ENCODE measurements around the gene TNS3.

TNS3 gene

DNA sequence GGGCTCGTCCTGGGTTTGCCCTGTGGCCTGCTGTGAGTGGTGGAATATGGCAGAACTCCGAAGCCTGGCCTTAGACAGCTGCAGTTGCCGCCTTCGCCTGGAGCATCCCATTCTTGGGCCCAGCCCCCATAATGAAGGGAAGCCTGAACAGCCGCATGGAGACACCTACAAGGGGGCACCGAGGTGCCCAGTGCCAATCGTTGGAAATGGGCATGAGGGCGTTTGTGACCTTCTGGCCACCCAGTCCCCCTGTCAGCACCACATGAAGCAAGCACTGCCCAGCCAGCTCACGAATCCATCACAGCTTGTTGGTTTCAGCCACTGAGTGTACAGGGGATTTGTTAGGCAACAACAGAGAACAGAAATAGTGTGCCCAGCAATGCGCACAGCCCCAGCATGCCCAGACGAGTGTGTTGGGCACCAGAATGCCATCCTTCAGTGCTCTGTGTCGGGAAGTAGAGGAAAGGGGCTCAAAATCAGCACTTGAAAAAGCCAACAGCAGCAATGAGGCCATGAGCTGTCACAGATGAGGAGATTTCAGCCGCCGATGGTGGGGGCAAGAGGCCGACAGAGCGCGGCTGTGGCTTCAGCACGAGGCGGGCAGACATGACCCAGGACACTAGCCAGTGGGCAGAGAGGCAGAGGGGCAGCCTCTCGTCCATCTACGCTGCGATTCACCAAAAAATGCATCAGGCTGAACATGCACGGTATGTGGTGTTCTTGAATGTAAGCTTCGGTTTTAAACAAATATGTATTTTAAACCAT, 91.2 kb downstream of the TNS3 start:
- DNase-seq (ENCODE audit: low read depth) = no peak
- TF ChIP-seq MAX (IDR thresholded peaks at IDR 0.05; ENCODE audit: low read depth, low read length) (no peak), POLR2A (IDR thresholded peaks at IDR 0.05; ENCODE audit: extremely low read depth, insufficient read length) (no peak), MYC (IDR thresholded peaks at IDR 0.05; ENCODE audit: low read depth, low read length) (no peak), CTCF (IDR thresholded peaks at IDR 0.05; ENCODE audit: low read depth, low read length) (no peak)
- H3K4me3 ChIP-seq (ENCODE audit: low read depth, low read length) = no peak overlapping the region

DNA sequence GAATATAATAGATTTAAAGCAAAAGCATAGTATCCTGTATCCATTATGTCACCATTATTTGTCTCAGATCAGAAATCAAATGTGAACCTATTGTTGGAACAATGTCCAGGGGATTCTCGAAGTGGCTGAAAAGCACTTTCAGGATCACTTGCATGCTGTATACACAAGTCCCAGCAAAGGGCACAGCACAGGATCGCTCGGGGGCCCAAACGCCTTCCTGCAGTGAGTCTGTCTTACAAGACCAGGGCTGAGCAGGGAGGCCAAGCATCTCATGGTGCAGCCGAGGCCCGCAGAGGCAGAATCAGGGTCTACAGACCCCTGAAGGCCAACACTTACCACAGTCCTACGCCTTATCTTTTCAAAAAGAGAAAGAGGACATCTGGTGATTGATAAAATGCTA, 92.3 kb downstream of the TNS3 start:
- TF ChIP-seq MAX (IDR thresholded peaks at IDR 0.05; ENCODE audit: low read depth, low read length) = no peak
- no peak for TF ChIP-seq POLR2A (IDR thresholded peaks at IDR 0.05; ENCODE audit: extremely low read depth, insufficient read length)
- no peak for TF ChIP-seq MYC (IDR thresholded peaks at IDR 0.05; ENCODE audit: low read depth, low read length)
- no peak for TF ChIP-seq CTCF (IDR thresholded peaks at IDR 0.05; ENCODE audit: low read depth, low read length)
- no peak overlapping the region for H3K4me3 ChIP-seq (ENCODE audit: low read depth, low read length)
- no peak for DNase-seq (ENCODE audit: low read depth)

GRCh38 chr7:47488969-47489342, 93.0 kb downstream of the TNS3 start:
- H3K4me3 ChIP-seq (ENCODE audit: low read depth, low read length) = no peak overlapping the region
- TF ChIP-seq POLR2A (IDR thresholded peaks at IDR 0.05; ENCODE audit: extremely low read depth, insufficient read length) (no peak), MYC (IDR thresholded peaks at IDR 0.05; ENCODE audit: low read depth, low read length) (no peak), CTCF (IDR thresholded peaks at IDR 0.05; ENCODE audit: low read depth, low read length) (no peak), MAX (IDR thresholded peaks at IDR 0.05; ENCODE audit: low read depth, low read length) (no peak)
- no peak for DNase-seq (ENCODE audit: low read depth)

GRCh38 chr7:47488201-47488968, 93.5 kb downstream of the TNS3 start:
- DNase-seq (ENCODE audit: low read depth) = no peak
- no peak overlapping the region for H3K4me3 ChIP-seq (ENCODE audit: low read depth, low read length)
- no peak for TF ChIP-seq CTCF (IDR thresholded peaks at IDR 0.05; ENCODE audit: low read depth, low read length)
- no peak for TF ChIP-seq POLR2A (IDR thresholded peaks at IDR 0.05; ENCODE audit: extremely low read depth, insufficient read length)
- TF ChIP-seq MYC (IDR thresholded peaks at IDR 0.05; ENCODE audit: low read depth, low read length) = no peak
- TF ChIP-seq MAX (IDR thresholded peaks at IDR 0.05; ENCODE audit: low read depth, low read length) = no peak

DNA sequence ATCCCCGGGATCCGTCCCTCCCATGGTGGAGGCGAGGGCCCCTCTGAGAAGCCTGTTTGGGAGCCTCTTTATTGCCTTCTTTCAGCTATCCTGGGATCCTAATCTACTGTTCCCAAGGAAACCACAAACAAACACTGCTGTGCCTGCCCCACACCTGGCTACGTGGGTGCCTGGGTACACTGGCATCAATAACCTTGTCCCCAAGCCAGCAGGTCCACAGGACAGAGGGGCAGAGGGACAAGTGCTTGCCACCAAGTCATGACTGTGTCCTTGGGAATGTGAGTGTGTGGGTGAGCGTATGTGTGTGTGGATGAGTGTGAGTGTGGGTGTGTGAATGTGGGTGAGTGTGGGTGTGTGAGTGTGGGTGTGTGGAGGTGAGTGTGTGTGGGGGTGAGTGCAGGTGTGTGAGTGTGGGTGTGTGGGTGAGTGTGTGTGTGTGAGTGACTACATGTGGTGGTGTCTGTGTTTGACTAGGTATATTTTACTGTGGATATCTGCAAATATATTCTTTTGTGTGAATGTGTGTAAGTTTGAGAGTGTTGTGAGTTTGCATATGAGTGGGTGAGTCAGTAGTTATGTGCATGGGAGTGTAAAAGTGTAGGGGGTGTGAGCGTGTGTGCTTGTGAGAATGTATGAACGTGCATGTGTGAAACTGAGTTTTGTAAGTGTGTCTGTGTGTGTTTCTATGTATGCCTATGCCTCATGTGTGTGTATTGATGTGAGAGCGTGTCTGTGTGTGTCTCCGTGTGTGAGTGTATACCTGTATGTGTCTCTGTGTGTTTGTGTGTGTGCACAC, 96.1 kb downstream of the TNS3 start:
- TF ChIP-seq POLR2A (IDR thresholded peaks at IDR 0.05; ENCODE audit: extremely low read depth, insufficient read length) (no peak), MAX (IDR thresholded peaks at IDR 0.05; ENCODE audit: low read depth, low read length) (no peak), CTCF (IDR thresholded peaks at IDR 0.05; ENCODE audit: low read depth, low read length) (no peak)
- no peak overlapping the region for H3K4me3 ChIP-seq (ENCODE audit: low read depth, low read length)
- no peak for DNase-seq (ENCODE audit: low read depth)
